Activated naive CD8-positive, alpha-beta T cell treated with anti-CD3 and anti-CD28 coated beads, Interleukin-2, amount 50 U/mL, for 24 hours (primary cell): ENCODE results near the gene KCNJ9.

ENCODE experiments used
- ATAC-seq: fragments of 150-1000 bp; cut with Tn5 transposase; one replicate; pipeline ENCODE4 v1.10.0; 2021
- DNase-seq: peaks from one replicate; pipeline ENCODE4 v3.0.0; 2021
- H3K27ac Mint-ChIP-seq: one replicate; pipeline ENCODE4 v1.8.0; 2021; ENCODE audit warnings: mild to moderate bottlenecking, mixed read lengths
- H3K27me3 Mint-ChIP-seq: one replicate; pipeline ENCODE4 v1.8.0; 2021; ENCODE audit warnings: mixed read lengths
- H3K36me3 Mint-ChIP-seq: one replicate; pipeline ENCODE4 v1.8.0; 2021; ENCODE audit warnings: low read depth, mixed read lengths
- H3K4me1 Mint-ChIP-seq: one replicate; pipeline ENCODE4 v1.8.0; 2021; ENCODE audit warnings: mixed read lengths
- H3K4me3 Mint-ChIP-seq: one replicate; pipeline ENCODE4 v1.8.0; 2021; ENCODE audit warnings: mild to moderate bottlenecking, moderate library complexity, mixed read lengths
- H3K9me3 Mint-ChIP-seq: one replicate; pipeline ENCODE4 v1.8.0; 2021; ENCODE audit warnings: mixed read lengths

Gene KCNJ9

DNA sequence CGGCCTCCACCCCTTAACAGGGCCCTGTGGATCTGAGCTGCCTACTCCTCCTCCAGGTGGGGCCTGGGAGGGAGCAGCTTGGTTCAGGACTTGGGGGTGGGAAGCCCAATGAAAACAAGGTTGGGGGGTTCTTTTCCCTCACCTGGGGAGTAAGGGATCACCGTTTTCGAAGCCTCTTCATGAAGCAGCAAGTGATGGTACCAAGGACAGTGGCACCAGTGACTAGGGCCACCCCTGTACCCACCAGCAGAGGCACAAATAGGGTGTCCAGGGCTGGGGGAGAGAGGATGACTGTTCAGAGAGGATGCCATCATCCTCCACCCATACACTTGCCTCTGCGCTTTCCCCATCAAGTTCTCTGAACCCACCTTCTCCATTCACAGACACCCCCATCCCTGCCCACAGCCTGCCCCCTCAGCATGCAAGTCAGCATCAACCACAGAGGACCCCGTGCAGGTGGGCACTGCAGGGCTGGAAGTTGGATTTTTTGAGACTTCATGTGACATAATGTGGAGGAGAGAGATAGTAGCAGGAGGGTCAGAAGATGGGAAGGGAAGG is 10.4 kb downstream of the KCNJ9 start:
- peaks cover 5% of the 10 kb centered on the region for H3K36me3 Mint-ChIP-seq
- no peak for ATAC-seq
- peaks cover 15% of the 10 kb centered on the region for H3K4me1 Mint-ChIP-seq
- no peaks in the 10 kb centered on the region for H3K9me3 Mint-ChIP-seq
- H3K27ac Mint-ChIP-seq: no peak overlapping the region
- H3K27me3 Mint-ChIP-seq: no peaks in the 10 kb centered on the region
- H3K4me3 Mint-ChIP-seq: no peak overlapping the region
- DNase-seq: no peak

DNA sequence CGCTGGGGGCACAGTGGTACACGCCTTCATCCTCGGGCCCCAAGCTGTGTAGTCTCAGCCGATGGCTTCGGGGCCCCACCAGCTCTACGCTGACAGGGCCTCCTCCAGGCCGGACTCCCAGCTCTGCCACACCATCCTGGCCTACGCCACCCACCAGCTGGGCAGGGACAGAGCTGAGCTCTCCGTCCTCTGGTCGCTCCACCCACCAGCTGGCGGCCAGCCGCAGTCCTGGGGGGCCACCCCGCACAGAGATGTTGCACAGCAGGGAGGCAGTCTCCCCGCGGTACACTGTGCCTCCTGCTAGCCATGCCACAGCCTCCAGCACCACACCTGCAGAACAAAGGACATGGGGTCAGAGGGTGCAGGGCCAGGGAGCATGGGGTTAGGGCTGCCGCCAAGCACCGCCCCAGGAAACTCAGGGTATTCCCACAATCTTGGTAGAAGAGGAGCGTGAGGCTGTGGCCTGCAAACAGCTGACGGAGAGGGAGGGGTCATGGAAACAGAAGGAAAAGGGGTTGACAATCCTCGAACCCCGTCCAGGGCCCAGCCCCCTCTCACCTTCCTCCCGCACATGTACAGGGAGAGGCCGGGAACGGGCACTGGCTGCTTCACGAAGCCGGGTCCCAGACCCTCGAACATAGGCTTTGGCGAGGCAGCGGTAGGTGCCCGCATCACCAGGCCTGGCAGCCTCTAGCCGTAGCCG is 11.2 kb downstream of the KCNJ9 start:
- Mint-ChIP-seq H3K36me3 (peaks cover 3% of the 10 kb centered on the region), H3K4me1 (peaks cover 23% of the 10 kb centered on the region), H3K4me3 (no peak overlapping the region), H3K9me3 (no peaks in the 10 kb centered on the region), H3K27ac (no peak overlapping the region), H3K27me3 (no peaks in the 10 kb centered on the region)
- DNase-seq: no peak
- no peak for ATAC-seq

DNA sequence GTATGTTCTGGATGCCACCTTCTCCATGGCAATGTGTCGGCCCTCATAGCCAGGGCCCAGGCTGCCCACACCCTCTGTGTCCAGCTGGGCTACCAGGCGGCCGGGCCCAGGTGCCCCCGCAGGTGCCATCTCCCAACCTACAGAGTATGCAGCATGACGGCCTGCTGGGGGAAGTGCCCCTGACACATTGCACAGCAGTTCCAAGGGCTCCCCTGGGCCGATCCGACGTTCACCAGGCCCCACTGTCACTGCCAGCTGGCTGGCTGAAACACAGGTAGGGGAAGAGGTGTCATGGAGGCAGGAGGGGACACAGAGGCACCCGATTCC is 11.7 kb downstream of the KCNJ9 start:
- DNase-seq (no peak), ATAC-seq (no peak)
- H3K27me3 Mint-ChIP-seq: no peaks in the 10 kb centered on the region
- no peak overlapping the region for H3K27ac Mint-ChIP-seq
- no peaks in the 10 kb centered on the region for H3K9me3 Mint-ChIP-seq
- H3K4me3 Mint-ChIP-seq: no peak overlapping the region
- peaks cover 3% of the 10 kb centered on the region for H3K36me3 Mint-ChIP-seq
- H3K4me1 Mint-ChIP-seq: peaks cover 26% of the 10 kb centered on the region

DNA sequence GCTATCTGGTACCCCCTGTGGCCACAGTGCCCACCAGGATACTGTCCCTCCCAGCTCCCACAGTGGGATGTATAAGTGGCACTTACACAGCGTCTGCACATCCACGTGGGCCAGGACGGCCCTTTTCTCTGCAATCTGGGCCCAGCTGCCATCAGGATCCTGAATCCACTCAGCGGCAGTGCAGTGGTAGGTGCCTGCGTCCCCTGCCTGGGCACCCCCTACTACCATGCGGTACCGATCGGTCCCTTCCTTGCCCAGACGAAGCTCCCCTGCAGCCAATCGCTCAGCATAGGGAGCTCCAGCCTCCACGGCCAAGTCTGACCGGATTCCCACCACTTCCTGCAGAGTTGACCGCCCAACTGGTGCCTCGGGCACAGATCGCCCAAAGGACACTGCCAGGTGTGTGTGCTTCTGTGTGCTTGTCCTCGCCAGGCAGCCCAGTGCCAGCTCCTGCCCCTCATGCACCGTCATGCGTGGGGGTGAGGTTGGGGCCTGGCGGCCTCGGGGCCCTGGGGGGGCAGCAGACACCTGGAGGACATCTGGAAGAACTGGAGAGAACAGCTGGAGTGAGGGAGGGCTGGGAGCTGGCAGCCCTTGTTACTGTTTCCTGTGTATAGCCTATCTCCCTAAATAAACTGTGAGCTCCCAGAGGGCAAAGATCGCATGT is 12.4 kb downstream of the KCNJ9 start:
- no peak for ATAC-seq
- H3K4me1 Mint-ChIP-seq: peaks cover 26% of the 10 kb centered on the region

DNA sequence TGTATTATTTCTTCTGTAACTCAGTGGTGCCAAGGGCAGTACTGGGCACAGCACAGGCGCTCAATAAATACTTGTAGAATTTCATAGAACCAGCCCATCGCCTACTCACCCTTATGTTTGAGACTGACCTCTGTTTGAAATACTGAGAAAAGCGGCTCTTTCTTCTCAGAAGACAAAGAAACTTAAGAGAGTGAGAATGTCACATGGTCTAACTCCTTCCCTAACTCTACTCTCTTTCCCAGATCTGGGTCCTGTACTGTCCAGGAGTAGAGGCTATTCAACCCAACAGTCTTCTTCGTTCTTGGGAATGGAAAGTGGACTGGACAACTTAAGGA is 12.9 kb downstream of the KCNJ9 start:
- ATAC-seq (no peak), DNase-seq (no peak)
- H3K36me3 Mint-ChIP-seq: peaks cover 3% of the 10 kb centered on the region
- no peaks in the 10 kb centered on the region for H3K9me3 Mint-ChIP-seq
- no peak overlapping the region for H3K27ac Mint-ChIP-seq
- H3K4me1 Mint-ChIP-seq: peaks cover 29% of the 10 kb centered on the region
- no peaks in the 10 kb centered on the region for H3K27me3 Mint-ChIP-seq
- no peak overlapping the region for H3K4me3 Mint-ChIP-seq

More for the DNA sequence above, 12.4 kb downstream of the KCNJ9 start:
- H3K9me3 Mint-ChIP-seq: no peaks in the 10 kb centered on the region
- no peak for DNase-seq
- peaks cover 3% of the 10 kb centered on the region for H3K36me3 Mint-ChIP-seq
- H3K27ac Mint-ChIP-seq: no peak overlapping the region
- H3K4me3 Mint-ChIP-seq: no peak overlapping the region
- H3K27me3 Mint-ChIP-seq: no peaks in the 10 kb centered on the region

DNA sequence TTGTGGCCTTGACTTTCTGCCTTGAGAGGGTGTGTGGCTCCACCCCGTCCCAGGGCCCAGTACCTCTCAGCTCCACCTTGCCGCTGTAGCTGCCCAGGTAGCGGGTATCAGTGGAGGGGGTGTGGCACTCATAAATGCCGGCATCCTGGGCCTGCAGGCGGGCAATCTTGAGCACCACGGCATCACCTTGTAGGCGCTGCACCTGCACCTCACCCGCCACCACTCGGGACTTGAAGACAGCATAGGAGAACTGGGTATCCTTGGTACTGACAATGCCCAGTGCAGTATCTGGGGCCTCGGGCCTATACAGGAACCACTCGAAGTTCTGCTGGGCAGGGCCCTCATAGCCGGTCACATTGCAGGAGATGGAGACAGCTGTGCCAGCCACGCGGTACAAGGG is 13.5 kb downstream of the KCNJ9 start:
- Mint-ChIP-seq H3K4me1 (peaks cover 34% of the 10 kb centered on the region), H3K27ac (no peak overlapping the region), H3K36me3 (peaks cover 3% of the 10 kb centered on the region), H3K4me3 (no peak overlapping the region), H3K27me3 (no peaks in the 10 kb centered on the region), H3K9me3 (no peaks in the 10 kb centered on the region)
- DNase-seq (no peak), ATAC-seq (no peak)

DNA sequence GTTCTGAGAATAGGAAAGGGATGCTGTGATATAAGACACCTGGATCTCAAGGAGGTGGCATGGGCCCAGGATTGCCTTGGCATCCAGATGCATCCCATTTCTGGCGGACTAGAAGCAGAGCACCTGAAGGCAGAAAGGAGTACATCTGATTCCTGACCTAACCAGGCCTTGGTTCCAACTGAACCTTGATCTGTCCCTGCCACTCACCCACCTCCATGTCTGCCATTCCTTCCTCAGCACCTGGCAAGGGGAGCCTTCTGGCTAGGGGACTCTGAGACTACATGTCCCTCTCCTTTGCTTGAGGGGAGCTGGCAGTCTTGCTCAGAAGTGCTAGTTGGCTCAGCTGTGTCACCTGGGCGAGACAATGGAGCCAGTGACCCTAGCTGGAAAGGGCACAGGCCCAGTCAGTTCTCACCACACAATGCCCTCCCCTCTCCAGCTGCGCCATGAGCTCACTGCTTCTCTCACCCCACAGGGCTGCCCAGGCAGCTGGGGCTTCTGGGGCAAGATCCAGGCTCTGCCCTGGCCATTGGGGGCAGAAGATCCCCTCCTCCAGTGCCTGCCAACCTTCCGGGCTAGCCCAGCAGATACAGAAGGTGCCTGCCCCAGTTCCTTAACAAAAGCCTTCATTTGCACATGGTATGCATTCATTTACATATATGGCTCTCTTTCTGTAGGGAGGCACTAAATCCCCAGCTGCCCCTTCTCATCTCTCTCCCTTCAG is 14.2 kb downstream of the KCNJ9 start:
- no peak overlapping the region for H3K4me3 Mint-ChIP-seq

DNA sequence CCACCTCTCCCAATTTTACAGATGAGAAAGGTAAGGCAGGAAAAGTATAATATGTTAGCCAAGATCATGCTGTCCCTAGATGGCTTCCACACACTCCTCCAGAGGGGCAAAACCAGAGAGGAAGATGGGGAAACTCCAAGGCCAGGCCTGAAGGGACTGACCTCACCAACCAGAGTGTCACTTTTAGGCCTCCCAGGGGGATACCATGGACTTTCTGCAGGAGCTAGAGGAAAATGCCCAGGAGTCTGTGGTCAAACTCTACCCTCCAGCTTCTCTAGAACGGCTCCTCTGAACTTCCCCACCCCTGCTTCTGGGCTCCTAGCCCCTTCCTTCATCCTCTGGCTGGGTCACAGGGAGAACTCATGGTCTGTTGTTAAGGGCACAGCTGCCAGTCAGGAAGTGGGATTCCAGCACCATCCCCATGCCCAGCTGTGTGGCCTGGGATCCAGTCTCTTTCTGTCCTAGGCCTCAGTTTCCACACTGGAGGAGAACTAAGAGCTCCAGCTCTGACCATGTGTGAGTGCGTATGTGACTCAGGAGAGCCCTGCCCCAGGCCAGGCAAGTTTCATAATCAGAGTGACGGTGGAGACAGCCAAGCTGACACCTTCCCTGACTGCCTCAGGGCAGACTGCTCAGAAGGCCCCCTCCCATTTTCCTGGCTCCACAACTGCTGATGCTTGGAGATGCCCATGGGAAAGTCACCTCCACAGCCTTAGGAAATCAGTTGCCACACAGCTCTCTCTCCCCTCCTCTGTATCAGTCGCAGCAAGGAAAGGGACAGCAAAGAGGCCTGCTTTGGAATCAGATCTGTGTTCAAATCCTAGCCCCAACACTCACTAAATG is 15.2 kb downstream of the KCNJ9 start:
- Mint-ChIP-seq H3K36me3 (peaks cover 3% of the 10 kb centered on the region), H3K27ac (peak overlapping the region; percentile 78), H3K9me3 (no peaks in the 10 kb centered on the region), H3K4me1 (peaks cover 46% of the 10 kb centered on the region), H3K27me3 (no peaks in the 10 kb centered on the region), H3K4me3 (peak overlapping the region; percentile 88)
- ATAC-seq: no peak
- DNase-seq: no peak

More for the DNA sequence above, 14.2 kb downstream of the KCNJ9 start:
- DNase-seq: no peak
- no peak for ATAC-seq
- H3K27me3 Mint-ChIP-seq: no peaks in the 10 kb centered on the region
- peaks cover 3% of the 10 kb centered on the region for H3K36me3 Mint-ChIP-seq
- peaks cover 37% of the 10 kb centered on the region for H3K4me1 Mint-ChIP-seq
- H3K27ac Mint-ChIP-seq: peak overlapping the region; percentile 20
- no peaks in the 10 kb centered on the region for H3K9me3 Mint-ChIP-seq

DNA sequence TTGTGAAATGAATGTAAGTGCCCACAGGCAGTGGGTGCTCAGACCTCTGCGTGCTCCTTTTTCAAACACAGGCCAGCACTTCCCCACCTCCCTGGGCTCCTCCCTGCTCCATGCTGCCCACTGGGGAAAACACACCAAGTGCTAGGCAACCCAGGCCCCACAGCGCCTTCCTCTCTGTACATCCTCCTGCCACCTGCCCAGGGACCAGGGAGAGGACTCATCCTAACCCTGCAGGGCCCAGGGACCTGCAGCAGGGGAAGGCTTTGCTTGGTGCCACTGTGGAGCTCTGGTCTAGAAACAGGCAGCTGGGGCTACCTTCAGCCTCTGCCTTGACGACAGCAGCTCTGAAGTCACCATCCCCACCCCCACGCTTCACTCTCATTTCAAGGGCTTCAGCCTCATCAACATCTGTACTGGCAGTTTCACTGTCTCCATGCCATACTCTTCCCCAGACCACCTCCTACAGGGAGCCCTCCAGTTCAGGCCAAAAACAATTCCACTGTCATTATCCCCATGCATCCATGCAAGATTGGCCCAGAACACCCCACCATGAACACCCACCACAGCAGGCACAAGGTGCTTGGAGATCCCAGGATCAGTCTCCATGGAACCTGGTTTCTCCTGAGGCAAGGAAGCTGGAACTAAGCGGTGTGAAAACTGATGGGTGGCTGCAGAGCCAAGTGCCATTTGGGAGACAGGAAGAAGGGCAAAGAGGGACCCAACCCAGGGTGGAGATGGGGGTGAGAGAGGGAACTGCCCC is 16.0 kb downstream of the KCNJ9 start:
- Mint-ChIP-seq H3K27ac (peak overlapping the region; percentile 78), H3K36me3 (no peaks in the 10 kb centered on the region), H3K27me3 (no peaks in the 10 kb centered on the region), H3K4me1 (peaks cover 55% of the 10 kb centered on the region), H3K9me3 (no peaks in the 10 kb centered on the region), H3K4me3 (peak overlapping the region; percentile 88)
- ATAC-seq (peak; percentile 5), DNase-seq (peak; percentile 52)

DNA sequence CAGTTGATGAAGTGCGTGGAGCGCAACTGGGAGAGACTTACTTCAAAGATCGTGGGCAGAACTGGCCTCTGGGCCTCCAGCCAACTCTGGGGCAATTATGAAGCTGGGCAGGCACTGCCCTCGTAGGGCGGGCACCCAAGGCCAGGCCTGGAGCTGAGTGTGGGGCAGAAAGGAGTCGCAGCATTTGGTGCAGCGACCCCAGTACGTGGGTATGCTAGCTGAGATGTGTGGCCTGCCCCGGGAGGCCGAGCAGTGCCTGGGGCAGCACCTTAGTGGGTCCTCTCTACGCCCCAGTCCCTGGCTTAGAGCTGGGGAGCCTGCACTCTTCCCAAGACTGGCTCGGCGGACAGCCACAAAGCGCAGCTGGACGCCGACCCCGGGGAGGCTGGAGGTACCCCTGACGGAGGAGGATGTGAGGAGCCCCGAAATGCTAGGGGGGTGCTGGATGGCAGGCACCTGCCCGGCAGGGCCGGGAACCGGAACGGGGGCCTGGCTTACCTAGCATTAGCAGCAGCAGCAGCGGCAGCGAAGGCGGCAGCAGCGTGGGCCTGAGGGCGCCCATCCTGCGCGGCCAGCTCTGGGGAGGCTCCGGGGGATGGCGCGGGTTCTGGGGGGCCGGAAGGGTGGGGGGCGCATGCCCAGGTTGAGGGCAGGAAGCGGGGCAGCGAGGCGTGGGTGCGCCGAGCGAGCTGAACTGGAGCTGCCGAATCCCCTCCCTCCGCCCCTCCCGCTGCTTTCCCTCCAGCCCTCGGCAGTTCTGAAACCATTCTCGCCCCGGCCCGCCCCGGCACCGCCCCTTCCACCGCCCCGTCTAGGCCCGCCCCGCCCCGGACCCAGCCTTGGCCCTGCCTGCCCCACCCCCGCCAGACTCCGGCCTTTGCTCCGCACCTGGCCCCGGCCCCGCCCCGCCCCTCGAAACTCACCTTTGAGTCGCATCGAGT is 16.8 kb downstream of the KCNJ9 start, which contains the start of gene IGSF8:
TSS of gene IGSF8 (minus strand) at position 709 of the 941 bp plus-strand sequence. CDS start at position 562, 147 bp downstream.
- H3K4me1 Mint-ChIP-seq: peaks cover 61% of the 10 kb centered on the region
- peak; percentile 66 for ATAC-seq
- H3K27me3 Mint-ChIP-seq: no peaks in the 10 kb centered on the region
- no peaks in the 10 kb centered on the region for H3K9me3 Mint-ChIP-seq
- peak; percentile 94 for DNase-seq
- peak within 1 kb of the TSS; percentile 88 for H3K4me3 Mint-ChIP-seq
- H3K36me3 Mint-ChIP-seq: no peaks in the 10 kb centered on the region
- peak within 1 kb of the TSS; percentile 78 for H3K27ac Mint-ChIP-seq

DNA sequence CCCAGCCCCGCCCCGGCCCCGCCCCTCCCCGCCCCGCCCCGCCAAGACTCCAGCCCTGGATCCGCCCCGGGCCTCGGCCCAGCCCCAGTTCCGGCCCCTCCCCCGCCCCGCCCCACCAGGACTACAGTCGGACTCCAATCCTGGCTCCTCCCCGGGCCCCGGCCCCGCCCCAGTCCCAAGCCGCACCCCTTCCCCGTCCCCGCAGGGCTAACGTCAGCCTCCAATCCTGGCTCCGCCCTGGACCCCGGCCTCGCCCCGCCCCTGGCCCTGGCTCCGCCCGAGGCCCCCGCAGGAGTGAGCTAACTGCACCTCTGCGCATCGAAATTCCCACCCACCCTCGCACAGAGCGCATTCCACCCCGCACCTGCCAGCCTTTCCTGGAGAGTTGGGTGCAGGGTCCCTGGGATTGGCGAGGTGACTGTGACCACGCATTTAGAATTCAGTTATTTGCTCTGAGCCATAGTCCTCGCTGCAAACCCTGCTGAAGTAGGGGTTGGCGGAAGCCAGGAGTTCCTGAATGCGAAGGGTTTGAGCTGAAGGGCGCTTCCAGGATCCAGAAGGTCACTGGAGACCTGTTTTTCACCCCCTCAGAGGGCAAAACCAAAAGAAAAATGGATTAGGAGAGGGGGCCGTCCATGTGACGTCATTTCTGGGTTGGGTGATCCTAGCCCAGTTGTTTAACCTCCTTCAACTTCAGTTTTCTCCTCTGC is 17.7 kb downstream of the KCNJ9 start:
- Mint-ChIP-seq H3K27me3 (no peaks in the 10 kb centered on the region), H3K27ac (peak overlapping the region; percentile 57), H3K36me3 (no peaks in the 10 kb centered on the region), H3K4me1 (peaks cover 65% of the 10 kb centered on the region), H3K4me3 (peak overlapping the region; percentile 59), H3K9me3 (no peaks in the 10 kb centered on the region)
- ATAC-seq: peak; percentile 72
- peak; percentile 99 for DNase-seq

DNA sequence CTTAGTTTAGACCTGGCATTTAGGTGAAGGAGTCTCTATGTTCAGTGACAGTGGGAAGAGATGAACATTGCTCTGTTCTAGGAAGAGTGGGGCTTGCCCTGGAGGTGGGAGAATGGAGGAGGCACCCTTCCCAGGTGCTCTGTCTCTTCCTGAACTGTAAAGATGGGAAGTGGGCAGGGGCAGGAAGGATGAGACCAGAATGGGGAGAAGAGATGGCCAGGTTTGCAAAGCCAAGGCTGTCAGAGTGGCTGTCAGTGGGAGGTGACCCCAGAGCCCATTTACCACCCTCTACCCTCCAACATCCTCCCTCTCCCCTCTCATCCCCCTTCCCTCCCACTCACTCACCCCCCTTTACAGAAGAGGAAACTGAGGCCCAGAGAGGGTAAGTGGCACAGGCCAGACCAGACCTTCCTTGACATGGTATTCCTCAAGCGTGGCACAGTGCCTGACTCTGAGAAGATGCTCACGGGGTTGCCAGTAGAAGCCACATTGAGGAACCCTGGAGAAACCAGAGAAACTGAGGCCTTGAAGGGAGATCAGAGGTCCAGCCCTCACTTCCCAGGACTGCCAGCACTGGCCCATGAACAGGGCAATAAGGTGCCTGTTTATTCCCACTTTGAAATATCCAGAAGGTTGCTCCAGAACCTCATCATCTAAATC is 18.5 kb downstream of the KCNJ9 start:
- Mint-ChIP-seq H3K27ac (peak overlapping the region; percentile 57), H3K9me3 (no peaks in the 10 kb centered on the region), H3K4me3 (peak overlapping the region; percentile 59), H3K36me3 (no peaks in the 10 kb centered on the region), H3K4me1 (peaks cover 62% of the 10 kb centered on the region), H3K27me3 (no peaks in the 10 kb centered on the region)
- DNase-seq: no peak
- no peak for ATAC-seq
